DND-41 (cell line): Measurements from ENCODE around the gene ACACA.
A peak's percentile ranks its signal among the peaks of the same experiment; 100 is the strongest.

Experiments used
- ATAC-seq: fragments of 200-7000 bp; cut with Tn5 transposase; 3 replicates; pipeline ENCODE4 v1.9.1; 2021; ENCODE audit warnings: low read depth; ENCODE audit not compliant: insufficient read depth
- DNase-seq: peaks from one replicate; pipeline ENCODE4 v3.0.0-alpha.2; 2020
- H2AFZ ChIP-seq: 2 replicates; pipeline ENCODE4 v1.6.0; 2012; ENCODE audit warnings: low read depth, low read length
- H3K27ac ChIP-seq: 2 replicates; pipeline ENCODE4 v1.5.1; 2012; ENCODE audit warnings: low read length, inconsistent platforms
- H3K27me3 ChIP-seq: fragments of 200-600 bp; sonication (generic); 2 replicates; pipeline ENCODE4 v1.6.0; 2012; ENCODE audit warnings: low read length, mild to moderate bottlenecking, inconsistent platforms; ENCODE audit not compliant: insufficient read depth, poor library complexity
- H3K36me3 ChIP-seq: 2 replicates; pipeline ENCODE4 v1.5.1; 2012; ENCODE audit warnings: low read length, inconsistent platforms; ENCODE audit not compliant: insufficient read depth
- H3K4me1 ChIP-seq: 2 replicates; pipeline ENCODE4 v1.5.1; 2012; ENCODE audit warnings: mild to moderate bottlenecking, low read length; ENCODE audit not compliant: insufficient read depth
- H3K4me2 ChIP-seq: 2 replicates; pipeline ENCODE4 v1.6.0; 2012; ENCODE audit warnings: mild to moderate bottlenecking, moderate library complexity, low read length, inconsistent platforms; ENCODE audit not compliant: insufficient read depth
- H3K4me3 ChIP-seq, 2 experiments: fragments of 200-600 bp in 1 of 2; shearing (Covaris generic) in 1 of 2; 2 replicates each; pipeline ENCODE4 v1.5.1; 2012 to 2016; ENCODE audit warnings: inconsistent platforms in 2 of 2, low read length in 2 of 2, mild to moderate bottlenecking in 2 of 2, low read depth in 1 of 2, moderate library complexity in 1 of 2
- H3K79me2 ChIP-seq: 2 replicates; pipeline ENCODE4 v1.6.0; 2012; ENCODE audit warnings: low read length, inconsistent platforms; ENCODE audit not compliant: insufficient read depth
- H3K9ac ChIP-seq: 2 replicates; pipeline ENCODE4 v1.6.0; 2012; ENCODE audit warnings: low read depth, mild to moderate bottlenecking, inconsistent platforms, low read length, moderate library complexity
- H3K9me3 ChIP-seq: 2 replicates; pipeline ENCODE4 v1.5.1; 2012; ENCODE audit warnings: low read length, moderate library complexity, mild to moderate bottlenecking, inconsistent platforms; ENCODE audit not compliant: insufficient read depth, severe bottlenecking
- H4K20me1 ChIP-seq: 2 replicates; pipeline ENCODE4 v1.6.0; 2012; ENCODE audit warnings: low read length; ENCODE audit not compliant: insufficient read depth
- EZH2 ChIP-seq: IDR thresholded peaks from 3 replicates; pipeline ENCODE4 v1.6.1; 2012; ENCODE audit warnings: borderline replicate concordance, low read depth, mild to moderate bottlenecking, moderate library complexity, low read length, inconsistent platforms; ENCODE audit not compliant: severe bottlenecking
- TF ChIP-seq, protein P1 (sequence below): IDR thresholded peaks from 2 replicates; pipeline ENCODE4 v1.5.1; 2012; ENCODE audit warnings: borderline replicate concordance, low read length, moderate library complexity, mild to moderate bottlenecking; ENCODE audit not compliant: poor library complexity, severe bottlenecking; ENCODE audit errors: extremely low read depth

ACACA gene

DNA sequence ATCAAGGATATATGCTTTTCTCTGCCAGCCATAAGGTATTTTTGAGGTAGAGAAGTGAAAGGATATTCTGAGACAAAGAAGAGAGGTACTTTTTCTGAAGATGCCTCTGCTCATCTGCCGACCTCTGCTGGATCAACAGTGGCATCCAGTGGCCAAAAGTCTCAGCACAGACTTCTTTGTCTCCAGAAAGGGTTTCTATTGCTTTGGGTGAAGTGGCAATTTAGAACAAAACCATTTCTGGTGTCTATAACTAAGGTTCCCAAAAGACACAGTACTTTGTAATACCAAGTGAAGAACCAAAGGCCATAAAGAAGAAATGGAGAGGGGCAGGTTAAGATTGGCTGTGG, 186.1 kb downstream of the ACACA start:
- no peaks in the 10 kb centered on the region for H3K79me2 ChIP-seq
- DNase-seq = peak; percentile 7
- H3K9me3 ChIP-seq = no peaks in the 10 kb centered on the region
- H3K4me1 ChIP-seq = no peaks in the 10 kb centered on the region
- TF ChIP-seq, protein P1, sequence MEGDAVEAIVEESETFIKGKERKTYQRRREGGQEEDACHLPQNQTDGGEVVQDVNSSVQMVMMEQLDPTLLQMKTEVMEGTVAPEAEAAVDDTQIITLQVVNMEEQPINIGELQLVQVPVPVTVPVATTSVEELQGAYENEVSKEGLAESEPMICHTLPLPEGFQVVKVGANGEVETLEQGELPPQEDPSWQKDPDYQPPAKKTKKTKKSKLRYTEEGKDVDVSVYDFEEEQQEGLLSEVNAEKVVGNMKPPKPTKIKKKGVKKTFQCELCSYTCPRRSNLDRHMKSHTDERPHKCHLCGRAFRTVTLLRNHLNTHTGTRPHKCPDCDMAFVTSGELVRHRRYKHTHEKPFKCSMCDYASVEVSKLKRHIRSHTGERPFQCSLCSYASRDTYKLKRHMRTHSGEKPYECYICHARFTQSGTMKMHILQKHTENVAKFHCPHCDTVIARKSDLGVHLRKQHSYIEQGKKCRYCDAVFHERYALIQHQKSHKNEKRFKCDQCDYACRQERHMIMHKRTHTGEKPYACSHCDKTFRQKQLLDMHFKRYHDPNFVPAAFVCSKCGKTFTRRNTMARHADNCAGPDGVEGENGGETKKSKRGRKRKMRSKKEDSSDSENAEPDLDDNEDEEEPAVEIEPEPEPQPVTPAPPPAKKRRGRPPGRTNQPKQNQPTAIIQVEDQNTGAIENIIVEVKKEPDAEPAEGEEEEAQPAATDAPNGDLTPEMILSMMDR = peak; percentile 52
- no peak for TF ChIP-seq EZH2
- peaks cover 56% of the 10 kb centered on the region for H3K36me3 ChIP-seq
- no peak overlapping the region for H2AFZ ChIP-seq
- no peak overlapping the region for H3K9ac ChIP-seq
- ATAC-seq = no peak
- no peak overlapping the region for H3K4me2 ChIP-seq
- no peak overlapping the region for H3K4me3 ChIP-seq
- H3K27ac ChIP-seq = no peak overlapping the region
- no peaks in the 10 kb centered on the region for H4K20me1 ChIP-seq
- H3K27me3 ChIP-seq = no peaks in the 10 kb centered on the region

GRCh38 chr17:37219876-37220606, 186.6 kb downstream of the ACACA start:
- TF ChIP-seq EZH2 = no peak
- TF ChIP-seq, protein P1 = no peak
- Histone ChIP-seq H3K27me3 (no peaks in the 10 kb centered on the region), H3K79me2 (no peaks in the 10 kb centered on the region), H3K9ac (no peak overlapping the region), H3K4me1 (no peaks in the 10 kb centered on the region), H3K36me3 (peaks cover 55% of the 10 kb centered on the region), H3K4me3 (no peak overlapping the region), H3K9me3 (no peaks in the 10 kb centered on the region), H3K27ac (no peak overlapping the region), H4K20me1 (no peaks in the 10 kb centered on the region), H2AFZ (no peak overlapping the region), H3K4me2 (no peak overlapping the region)
- ATAC-seq (no peak), DNase-seq (no peak)

GRCh38 chr17:37218849-37219248, 187.8 kb downstream of the ACACA start:
- H2AFZ ChIP-seq = no peak overlapping the region
- H3K27ac ChIP-seq = no peak overlapping the region
- DNase-seq = no peak
- ATAC-seq = no peak
- peaks cover 65% of the 10 kb centered on the region for H3K36me3 ChIP-seq
- H3K79me2 ChIP-seq = no peaks in the 10 kb centered on the region
- no peaks in the 10 kb centered on the region for H3K9me3 ChIP-seq
- H4K20me1 ChIP-seq = no peaks in the 10 kb centered on the region
- TF ChIP-seq EZH2 = no peak
- TF ChIP-seq, protein P1 = no peak
- H3K4me3 ChIP-seq = no peak overlapping the region
- H3K4me1 ChIP-seq = no peaks in the 10 kb centered on the region
- no peak overlapping the region for H3K4me2 ChIP-seq
- H3K9ac ChIP-seq = no peak overlapping the region
- no peaks in the 10 kb centered on the region for H3K27me3 ChIP-seq
